Measurements from ENCODE around the gene FAM20A. TPM values are rescaled to one million over a fixed set of nuclear protein-coding genes. Genes with fewer than 3 reads are reported as not detected.

FAM20A gene
- total and polyA plus RNA-seq, 8 donors = 11.4 to 81.3 (median 17.0) TPM; not detected in 1

GRCh38 chr17:68511671-68512246, 89.4 kb downstream of the FAM20A start:
- 0 to 1% (median 0%) methylated on average over 25 to 49 of the region's 49 CpGs for WGBS, 5 donors
- TF ChIP-seq EP300 (IDR thresholded peaks at IDR 0.05) = no peak
- TF ChIP-seq, protein P1, sequence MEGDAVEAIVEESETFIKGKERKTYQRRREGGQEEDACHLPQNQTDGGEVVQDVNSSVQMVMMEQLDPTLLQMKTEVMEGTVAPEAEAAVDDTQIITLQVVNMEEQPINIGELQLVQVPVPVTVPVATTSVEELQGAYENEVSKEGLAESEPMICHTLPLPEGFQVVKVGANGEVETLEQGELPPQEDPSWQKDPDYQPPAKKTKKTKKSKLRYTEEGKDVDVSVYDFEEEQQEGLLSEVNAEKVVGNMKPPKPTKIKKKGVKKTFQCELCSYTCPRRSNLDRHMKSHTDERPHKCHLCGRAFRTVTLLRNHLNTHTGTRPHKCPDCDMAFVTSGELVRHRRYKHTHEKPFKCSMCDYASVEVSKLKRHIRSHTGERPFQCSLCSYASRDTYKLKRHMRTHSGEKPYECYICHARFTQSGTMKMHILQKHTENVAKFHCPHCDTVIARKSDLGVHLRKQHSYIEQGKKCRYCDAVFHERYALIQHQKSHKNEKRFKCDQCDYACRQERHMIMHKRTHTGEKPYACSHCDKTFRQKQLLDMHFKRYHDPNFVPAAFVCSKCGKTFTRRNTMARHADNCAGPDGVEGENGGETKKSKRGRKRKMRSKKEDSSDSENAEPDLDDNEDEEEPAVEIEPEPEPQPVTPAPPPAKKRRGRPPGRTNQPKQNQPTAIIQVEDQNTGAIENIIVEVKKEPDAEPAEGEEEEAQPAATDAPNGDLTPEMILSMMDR (IDR thresholded peaks at IDR 0.05) = peak in 2 of 7 experiments; percentile 11 to 13
- TF ChIP-seq POLR2A (IDR thresholded peaks at IDR 0.05) = no peak
- TF ChIP-seq POLR2AphosphoS5 (IDR thresholded peaks at IDR 0.05) = peak; percentile 2 to 12 (median 6)
- peaks cover 5 to 17% (median 12%) of the 10 kb centered on the region in 4 donors for H3K36me3 ChIP-seq
- no peaks in the 10 kb centered on the region for H3K9me3 ChIP-seq
- H3K4me3 ChIP-seq = peak overlapping the region; percentile 59 to 98 (median 84)
- H3K27ac ChIP-seq = peak overlapping the region; percentile 99 to 100 (median 100)
- peaks cover 19 to 57% (median 35%) of the 10 kb centered on the region in 4 donors for H3K4me1 ChIP-seq
- H3K27me3 ChIP-seq = no peaks in the 10 kb centered on the region
- intact Hi-C loops (cut with DNase I; ENCODE audit: low total_unique reads) = no loop called here
- peak; percentile 69 to 94 for DNase-seq

DNA sequence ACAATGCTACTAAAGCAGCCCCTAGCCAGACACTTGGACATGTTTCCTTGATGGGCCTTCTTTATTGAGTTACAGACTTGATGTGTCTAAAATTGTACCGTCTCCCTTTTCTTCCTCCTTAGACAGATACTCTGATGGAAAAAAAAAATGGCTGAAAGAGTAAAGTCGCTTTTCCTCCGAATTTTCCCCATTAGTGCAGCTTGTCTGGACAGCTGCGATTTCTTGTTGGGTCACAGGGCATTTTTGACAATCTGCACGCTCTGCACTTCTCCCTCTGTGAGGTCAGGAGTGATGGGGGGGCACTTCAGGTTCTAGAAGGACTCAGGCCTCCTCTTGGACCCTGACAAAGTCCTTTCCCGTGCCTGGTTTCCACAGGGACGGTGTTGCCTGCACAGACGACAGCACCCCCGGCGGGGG, 89.9 kb downstream of the FAM20A start:
- intact Hi-C loops (cut with DNase I; ENCODE audit: low total_unique reads) = no loop called here
- 8 to 15% (median 11%) methylated on average over 8 to 10 of the region's 10 CpGs for WGBS, 5 donors
- H3K9me3 ChIP-seq = no peaks in the 10 kb centered on the region
- H3K27ac ChIP-seq = peak overlapping the region; percentile 99 to 100 (median 100)
- H3K27me3 ChIP-seq = no peaks in the 10 kb centered on the region
- H3K4me1 ChIP-seq = peaks cover 19 to 52% (median 32%) of the 10 kb centered on the region in 4 donors
- TF ChIP-seq POLR2A (IDR thresholded peaks at IDR 0.05) (no peak), EP300 (IDR thresholded peaks at IDR 0.05) (no peak), POLR2AphosphoS5 (IDR thresholded peaks at IDR 0.05) (no peak)
- TF ChIP-seq, protein P1 (IDR thresholded peaks at IDR 0.05) = no peak
- peak overlapping the region; percentile 59 to 98 (median 84) for H3K4me3 ChIP-seq
- DNase-seq = no peak
- peaks cover 0 to 12% (median 9%) of the 10 kb centered on the region in 4 donors for H3K36me3 ChIP-seq

- H3K36me3 ChIP-seq = no peaks in the 10 kb centered on the region
- 69 to 80% (median 70%) methylated on average over 9 of the region's 9 CpGs for WGBS, 5 donors
- no peaks in the 10 kb centered on the region for H3K9me3 ChIP-seq
- H3K27me3 ChIP-seq = no peaks in the 10 kb centered on the region
- H3K27ac ChIP-seq = peak overlapping the region in 2 of 5 donors; percentile 4 to 66
- no peak overlapping the region for H3K4me3 ChIP-seq
- intact Hi-C loops (cut with DNase I; ENCODE audit: low total_unique reads) = no loop called here
- DNase-seq = peak in 1 of 2 donors; percentile 58
- H3K4me1 ChIP-seq = peaks cover 8 to 33% (median 17%) of the 10 kb centered on the region in 4 donors
- no peak for TF ChIP-seq POLR2A (IDR thresholded peaks at IDR 0.05)
- TF ChIP-seq, protein P1 (IDR thresholded peaks at IDR 0.05) = no peak
- no peak for TF ChIP-seq EP300 (IDR thresholded peaks at IDR 0.05)
These were observed 91.8 kb downstream of the FAM20A start for GRCh38 chr17:68509141-68510057.

- H3K4me1 ChIP-seq = peaks cover 0 to 23% (median 8%) of the 10 kb centered on the region in 4 donors
- no peaks in the 10 kb centered on the region for H3K27me3 ChIP-seq
- H3K36me3 ChIP-seq = no peaks in the 10 kb centered on the region
- DNase-seq = no peak
- no peak overlapping the region for H3K4me3 ChIP-seq
- intact Hi-C loops (cut with DNase I; ENCODE audit: low total_unique reads) = no loop called here
- WGBS, 5 donors = 73 to 83% (median 77%) methylated on average over 3 of the region's 3 CpGs
- H3K27ac ChIP-seq = no peak overlapping the region
- H3K9me3 ChIP-seq = no peaks in the 10 kb centered on the region
- TF ChIP-seq EP300 (IDR thresholded peaks at IDR 0.05) = no peak
- TF ChIP-seq POLR2A (IDR thresholded peaks at IDR 0.05) = no peak
- no peak for TF ChIP-seq POLR2AphosphoS5 (IDR thresholded peaks at IDR 0.05)
- TF ChIP-seq, protein P1 (IDR thresholded peaks at IDR 0.05) = no peak
These were observed 93.6 kb downstream of the FAM20A start for GRCh38 chr17:68507576-68507975.
